Ectodermal cell (in vitro differentiated cells): ENCODE measurements around the gene HEXB.
A peak's percentile ranks its signal among the peaks of the same experiment; 100 is the strongest.
"Not testable (repeated sequence)": the region's sequence is repeated elsewhere in the genome, so short reads cannot be mapped to it uniquely, and the experiment has no call there.

Experiments used
- H3K27ac ChIP-seq: 2 replicates; pipeline ENCODE4 v1.7.0; 2013; ENCODE audit warnings: mild to moderate bottlenecking, low read depth, low read length; ENCODE audit not compliant: insufficient read depth, poor library complexity, severe bottlenecking
- H3K27me3 ChIP-seq: 2 replicates; pipeline ENCODE4 v1.7.0; 2013; ENCODE audit warnings: mild to moderate bottlenecking, low read length; ENCODE audit not compliant: insufficient read depth, control insufficient read depth, poor library complexity, severe bottlenecking
- H3K36me3 ChIP-seq: one replicate; pipeline ENCODE4 v1.7.0; 2013; ENCODE audit warnings: low read length; ENCODE audit not compliant: control insufficient read depth, insufficient read depth
- H3K4me1 ChIP-seq: one replicate; pipeline ENCODE4 v1.7.0; 2013; ENCODE audit warnings: low read length; ENCODE audit not compliant: control insufficient read depth, insufficient read depth
- H3K4me3 ChIP-seq: 2 replicates; pipeline ENCODE4 v1.7.0; 2013; ENCODE audit warnings: low read depth, low read length, control low read depth; ENCODE audit not compliant: insufficient read depth
- H3K9me3 ChIP-seq: 2 replicates; pipeline ENCODE4 v1.7.0; 2013; ENCODE audit warnings: mild to moderate bottlenecking, low read length, moderate library complexity; ENCODE audit not compliant: control insufficient read depth
- WGBS, 2 experiments: methylation state at CpG; one replicate each; pipeline ENCODE4 v1.1.7; 2013; ENCODE audit warnings: missing lambda C conversion rate in 2 of 2; 5-methylcytosine and 5-hydroxymethylcytosine counted together

Gene HEXB

GRCh38 chr5:74672215-74672877, 12.7 kb upstream of the HEXB start:
- H3K4me1 ChIP-seq = no peaks in the 10 kb centered on the region
- H3K27ac ChIP-seq = no peak overlapping the region
- H3K27me3 ChIP-seq = no peaks in the 10 kb centered on the region
- no peak overlapping the region for H3K4me3 ChIP-seq
- no peaks in the 10 kb centered on the region for H3K36me3 ChIP-seq
- no peaks in the 10 kb centered on the region for H3K9me3 ChIP-seq
- 93% methylated on average over 3 to 4 of the region's 5 CpGs for WGBS, 2 experiments

- H3K36me3 ChIP-seq = no peaks in the 10 kb centered on the region
- H3K4me3 ChIP-seq = no peak overlapping the region
- H3K9me3 ChIP-seq = no peaks in the 10 kb centered on the region
- H3K27me3 ChIP-seq = no peaks in the 10 kb centered on the region
- WGBS, 2 experiments = 90 to 91% methylated on average over 6 of the region's 6 CpGs
- no peak overlapping the region for H3K27ac ChIP-seq
- no peaks in the 10 kb centered on the region for H3K4me1 ChIP-seq
These were observed 11.8 kb upstream of the HEXB start for GRCh38 chr5:74673011-74673790.

GRCh38 chr5:74676466-74676865, 8.6 kb upstream of the HEXB start:
- H3K27me3 ChIP-seq, H3K4me1 ChIP-seq, H3K9me3 ChIP-seq, H3K27ac ChIP-seq, H3K4me3 ChIP-seq, H3K36me3 ChIP-seq: not testable (repeated sequence)
- WGBS, 2 experiments = 84 to 92% methylated on average over 6 of the region's 6 CpGs

- H3K27me3 ChIP-seq, H3K4me3 ChIP-seq, H3K9me3 ChIP-seq, H3K36me3 ChIP-seq, H3K4me1 ChIP-seq, H3K27ac ChIP-seq: not testable (repeated sequence)
- WGBS, 2 experiments = 94 to 97% methylated on average over 2 to 3 of the region's 3 CpGs
These were observed 6.9 kb upstream of the HEXB start for GRCh38 chr5:74678123-74678522.

GRCh38 chr5:74679300-74679699, 5.7 kb upstream of the HEXB start:
- H3K36me3 ChIP-seq, H3K27ac ChIP-seq, H3K27me3 ChIP-seq, H3K4me3 ChIP-seq, H3K4me1 ChIP-seq, H3K9me3 ChIP-seq: not testable (repeated sequence)
- WGBS, 2 experiments = 89% methylated on average over 3 of the region's 3 CpGs

- Histone ChIP-seq H3K9me3 (no peaks in the 10 kb centered on the region), H3K36me3 (no peaks in the 10 kb centered on the region), H3K27ac (no peak overlapping the region), H3K4me1 (no peaks in the 10 kb centered on the region), H3K27me3 (no peaks in the 10 kb centered on the region), H3K4me3 (no peak overlapping the region)
- WGBS, 2 experiments = 77 to 89% methylated on average over 3 to 4 of the region's 4 CpGs
These were observed 5.1 kb upstream of the HEXB start for GRCh38 chr5:74679966-74680365.

- Histone ChIP-seq H3K9me3 (no peaks in the 10 kb centered on the region), H3K4me3 (peak overlapping the region; percentile 70), H3K4me1 (peaks cover 4% of the 10 kb centered on the region), H3K27ac (no peak overlapping the region), H3K27me3 (peaks cover 10% of the 10 kb centered on the region), H3K36me3 (no peaks in the 10 kb centered on the region)
- WGBS, 2 experiments = 64 to 72% methylated on average over 10 of the region's 10 CpGs
These were observed 1.1 kb downstream of the HEXB start for GRCh38 chr5:74685979-74686631.

GRCh38 chr5:74686962-74687751, 2.1 kb downstream of the HEXB start:
- Histone ChIP-seq H3K4me3 (no peak overlapping the region), H3K4me1 (peaks cover 4% of the 10 kb centered on the region), H3K27me3 (peaks cover 10% of the 10 kb centered on the region), H3K27ac (no peak overlapping the region), H3K36me3 (no peaks in the 10 kb centered on the region), H3K9me3 (no peaks in the 10 kb centered on the region)
- 93 to 94% methylated on average over 5 of the region's 5 CpGs for WGBS, 2 experiments

- WGBS, 2 experiments = 91 to 97% methylated on average over 4 of the region's 4 CpGs
- H3K27ac ChIP-seq = no peak overlapping the region
- no peaks in the 10 kb centered on the region for H3K4me1 ChIP-seq
- no peak overlapping the region for H3K4me3 ChIP-seq
- no peaks in the 10 kb centered on the region for H3K36me3 ChIP-seq
- no peaks in the 10 kb centered on the region for H3K9me3 ChIP-seq
- no peaks in the 10 kb centered on the region for H3K27me3 ChIP-seq
These were observed 8.2 kb downstream of the HEXB start for GRCh38 chr5:74693191-74693590.

GRCh38 chr5:74717596-74717995, 32.6 kb downstream of the HEXB start:
- no peak overlapping the region for H3K4me3 ChIP-seq
- no peaks in the 10 kb centered on the region for H3K9me3 ChIP-seq
- no peaks in the 10 kb centered on the region for H3K27me3 ChIP-seq
- WGBS, 2 experiments = 94 to 100% methylated on average over 1 of the region's 1 CpG
- no peaks in the 10 kb centered on the region for H3K4me1 ChIP-seq
- H3K27ac ChIP-seq = no peak overlapping the region
- peaks cover 5% of the 10 kb centered on the region for H3K36me3 ChIP-seq
